Measurements from ENCODE around the gene TRMT112. TPM values are rescaled to one million over a fixed set of nuclear protein-coding genes. Genes with fewer than 3 reads are reported as not detected.

TRMT112 gene
- total and polyA plus RNA-seq, 12 donors = 286 to 991 (median 397) TPM

- intact Hi-C loops (cut with DNase I) = no loop called here
- Histone ChIP-seq H3K9me3 (replicated peaks in 1 of 3) (no peaks in the 10 kb centered on the region), H3K27me3 (no peaks in the 10 kb centered on the region), H3K4me3 (no peak overlapping the region), H3K36me3 (replicated peaks in 1 of 2) (peaks cover 0 to 34% of the 10 kb centered on the region in 2 donors), H3K27ac (no peak overlapping the region), H3K4me1 (replicated peaks in 1 of 2) (peaks cover 4 to 7% of the 10 kb centered on the region in 2 donors)
- DNase-seq = no peak
- 82 to 98% (median 87%) methylated on average over 5 to 8 of the region's 8 CpGs for WGBS, 4 donors
- TF ChIP-seq, protein P1, sequence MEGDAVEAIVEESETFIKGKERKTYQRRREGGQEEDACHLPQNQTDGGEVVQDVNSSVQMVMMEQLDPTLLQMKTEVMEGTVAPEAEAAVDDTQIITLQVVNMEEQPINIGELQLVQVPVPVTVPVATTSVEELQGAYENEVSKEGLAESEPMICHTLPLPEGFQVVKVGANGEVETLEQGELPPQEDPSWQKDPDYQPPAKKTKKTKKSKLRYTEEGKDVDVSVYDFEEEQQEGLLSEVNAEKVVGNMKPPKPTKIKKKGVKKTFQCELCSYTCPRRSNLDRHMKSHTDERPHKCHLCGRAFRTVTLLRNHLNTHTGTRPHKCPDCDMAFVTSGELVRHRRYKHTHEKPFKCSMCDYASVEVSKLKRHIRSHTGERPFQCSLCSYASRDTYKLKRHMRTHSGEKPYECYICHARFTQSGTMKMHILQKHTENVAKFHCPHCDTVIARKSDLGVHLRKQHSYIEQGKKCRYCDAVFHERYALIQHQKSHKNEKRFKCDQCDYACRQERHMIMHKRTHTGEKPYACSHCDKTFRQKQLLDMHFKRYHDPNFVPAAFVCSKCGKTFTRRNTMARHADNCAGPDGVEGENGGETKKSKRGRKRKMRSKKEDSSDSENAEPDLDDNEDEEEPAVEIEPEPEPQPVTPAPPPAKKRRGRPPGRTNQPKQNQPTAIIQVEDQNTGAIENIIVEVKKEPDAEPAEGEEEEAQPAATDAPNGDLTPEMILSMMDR (IDR thresholded peaks at IDR 0.05) = no peak
- no peak for TF ChIP-seq POLR2A (IDR thresholded peaks at IDR 0.05)
Measured at GRCh38 chr11:64278576-64279190, 38.7 kb downstream of the TRMT112 start.

GRCh38 chr11:64276653-64277431 lies 40.5 kb downstream of the TRMT112 start:
- H3K27ac ChIP-seq = no peak overlapping the region

GRCh38 chr11:64275841-64276240 lies 41.5 kb downstream of the TRMT112 start:
- H3K27me3 ChIP-seq = no peaks in the 10 kb centered on the region
- no peak overlapping the region for H3K27ac ChIP-seq
- H3K4me1 ChIP-seq (replicated peaks in 1 of 2) = peaks cover 7 to 11% of the 10 kb centered on the region in 2 donors
- no peak overlapping the region for H3K4me3 ChIP-seq
- no peak for TF ChIP-seq POLR2A (IDR thresholded peaks at IDR 0.05)
- TF ChIP-seq, protein P1 (IDR thresholded peaks at IDR 0.05) = no peak
- no peaks in the 10 kb centered on the region for H3K9me3 ChIP-seq (replicated peaks in 1 of 3)
- peaks cover 0 to 31% of the 10 kb centered on the region in 2 donors for H3K36me3 ChIP-seq (replicated peaks in 1 of 2)
- intact Hi-C loops (cut with DNase I) = no loop called here
- 71 to 98% (median 91%) methylated on average over 1 to 2 of the region's 2 CpGs for WGBS, 4 donors
- no peak for DNase-seq

More at GRCh38 chr11:64276653-64277431, 40.5 kb downstream of the TRMT112 start:
- H3K36me3 ChIP-seq (replicated peaks in 1 of 2) = peaks cover 0 to 31% of the 10 kb centered on the region in 2 donors
- no peaks in the 10 kb centered on the region for H3K9me3 ChIP-seq (replicated peaks in 1 of 3)
- H3K4me3 ChIP-seq = no peak overlapping the region
- TF ChIP-seq, protein P1 (IDR thresholded peaks at IDR 0.05) = no peak
- TF ChIP-seq POLR2A (IDR thresholded peaks at IDR 0.05) = no peak
- peaks cover 3 to 7% of the 10 kb centered on the region in 2 donors for H3K4me1 ChIP-seq (replicated peaks in 1 of 2)
- H3K27me3 ChIP-seq = no peaks in the 10 kb centered on the region
- intact Hi-C loops (cut with DNase I) = no loop called here
- 83 to 88% (median 86%) methylated on average over 9 to 17 of the region's 17 CpGs for WGBS, 4 donors
- DNase-seq = no peak

DNA sequence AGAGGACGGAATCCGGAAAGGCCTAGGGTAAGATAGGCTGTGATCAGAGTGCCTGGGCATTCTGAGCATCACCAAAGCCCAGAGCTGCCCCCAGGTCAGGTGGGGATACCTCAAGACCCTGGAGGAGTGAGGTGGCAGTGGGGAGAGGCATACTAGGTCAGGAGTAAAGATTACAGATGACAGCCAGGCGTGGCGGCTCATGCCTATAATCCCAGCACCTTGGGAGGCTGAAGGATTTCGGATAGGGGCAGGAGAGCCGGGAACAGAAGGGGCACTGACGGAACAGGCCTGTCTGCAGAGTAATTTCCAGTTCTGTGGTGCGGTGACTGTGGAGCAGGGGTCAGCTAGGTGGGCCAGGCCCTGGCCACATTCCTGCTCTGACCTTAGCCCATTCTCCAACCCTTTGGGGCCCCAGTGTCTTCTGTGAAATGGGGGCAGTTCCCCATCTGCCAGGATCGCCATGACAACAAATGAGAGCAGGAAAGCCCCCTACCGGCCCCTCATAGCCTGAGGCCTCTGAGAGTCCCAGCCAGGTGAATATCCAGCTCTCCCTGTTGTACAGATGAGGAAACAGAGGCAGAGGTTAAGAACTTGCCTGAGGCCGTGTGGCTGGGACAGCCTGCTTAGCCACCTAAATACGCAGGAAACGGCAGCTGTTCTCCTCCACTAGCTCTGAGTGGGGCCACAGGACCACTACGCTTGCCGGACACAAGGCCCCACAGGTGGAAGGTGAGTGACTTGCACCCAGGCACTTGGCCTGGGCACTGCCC lies 42.1 kb downstream of the TRMT112 start:
- H3K27me3 ChIP-seq = no peaks in the 10 kb centered on the region
- intact Hi-C loops (cut with DNase I) = no loop called here
- TF ChIP-seq, protein P1 (IDR thresholded peaks at IDR 0.05) = no peak
- no peak for TF ChIP-seq POLR2A (IDR thresholded peaks at IDR 0.05)
- H3K36me3 ChIP-seq (replicated peaks in 1 of 2) = peaks cover 0 to 31% of the 10 kb centered on the region in 2 donors
- H3K27ac ChIP-seq = no peak overlapping the region
- WGBS, 4 donors = 88 to 92% (median 92%) methylated on average over 8 to 15 of the region's 15 CpGs
- no peak overlapping the region for H3K4me3 ChIP-seq
- no peaks in the 10 kb centered on the region for H3K9me3 ChIP-seq (replicated peaks in 1 of 3)
- H3K4me1 ChIP-seq (replicated peaks in 1 of 2) = peaks cover 7 to 11% of the 10 kb centered on the region in 2 donors
- no peak for DNase-seq
